GM19238 (cell line): ENCODE data around the gene NAA15.
"Not testable (repeated sequence)": the region's sequence is repeated elsewhere in the genome, so short reads cannot be mapped to it uniquely, and the experiment has no call there.

Experiments used
- DNase-seq: peaks from one replicate; pipeline ENCODE4 v3.0.0; 2011; ENCODE audit warnings: low spot score; ENCODE audit not compliant: insufficient read length

Gene NAA15

GRCh38 chr4:139450586-139450985 is 149.3 kb downstream of the NAA15 start:
- no peak for DNase-seq

GRCh38 chr4:139451997-139452396 is 150.7 kb downstream of the NAA15 start:
- no peak for DNase-seq

GRCh38 chr4:139453041-139453370 is 151.7 kb downstream of the NAA15 start:
- DNase-seq: peak; percentile 41

- peak; percentile 87 for DNase-seq
These were observed 152.2 kb downstream of the NAA15 start for GRCh38 chr4:139453371-139454110.

- peak; percentile 63 for DNase-seq
These were observed 153.1 kb downstream of the NAA15 start, which contains the start of gene RAB33B for GRCh38 chr4:139454111-139455045. TSS of gene RAB33B (plus strand) at chr4:139454121. CDS start at chr4:139454196, 75 bp downstream.

GRCh38 chr4:139455126-139455538 is 153.8 kb downstream of the NAA15 start:
- DNase-seq: no peak

- DNase-seq: no peak
These were observed 156.0 kb downstream of the NAA15 start for GRCh38 chr4:139457318-139457717.

GRCh38 chr4:139458543-139458942 is 157.2 kb downstream of the NAA15 start:
- DNase-seq: no peak

- DNase-seq: no peak
These were observed 157.7 kb downstream of the NAA15 start for GRCh38 chr4:139458999-139459398.

GRCh38 chr4:139460565-139460964 is 159.3 kb downstream of the NAA15 start:
- no peak for DNase-seq

GRCh38 chr4:139461022-139461628 is 159.8 kb downstream of the NAA15 start:
- DNase-seq: no peak

- not testable (repeated sequence) for DNase-seq
These were observed 163.2 kb downstream of the NAA15 start for GRCh38 chr4:139464512-139464911.

- no peak for DNase-seq
These were observed 164.6 kb downstream of the NAA15 start for GRCh38 chr4:139465922-139466321.

- DNase-seq: not testable (repeated sequence)
These were observed 167.5 kb downstream of the NAA15 start for GRCh38 chr4:139468756-139469155.

- DNase-seq: no peak
These were observed 167.9 kb downstream of the NAA15 start for GRCh38 chr4:139469216-139469615.
